Mucosa of descending colon (tissue), 3 donors: ENCODE results near the gene SLCO2B1. TPM values are rescaled to one million over a fixed set of nuclear protein-coding genes. Genes with fewer than 3 reads are reported as not detected.

Experiments used
- ATAC-seq: fragments of 200-7000 bp; cut with Tn5 transposase; one replicate; pipeline ENCODE4 v1.9.1; 2020; ENCODE audit warnings: mild to moderate bottlenecking, moderate library complexity
- DNase-seq, 3 donors: peaks; one replicate each; pipeline ENCODE4 v3.0.0-alpha.2; 2020
- H3K36me3 ChIP-seq: fragments of 200-600 bp; one replicate; pipeline ENCODE4 v1.8.0; 2021; ENCODE audit warnings: low read depth, mild to moderate bottlenecking
- H3K4me1 ChIP-seq: fragments of 200-600 bp; one replicate; pipeline ENCODE4 v1.8.0; 2021; ENCODE audit warnings: low read depth, mild to moderate bottlenecking
- H3K4me3 ChIP-seq: fragments of 200-600 bp; one replicate; pipeline ENCODE4 v1.8.0; 2021; ENCODE audit warnings: mild to moderate bottlenecking
- H3K9me3 ChIP-seq: fragments of 200-600 bp; one replicate; pipeline ENCODE4 v1.8.0; 2021; ENCODE audit warnings: mild to moderate bottlenecking
- CTCF ChIP-seq: fragments of 200-600 bp; IDR thresholded peaks from one replicate; pipeline ENCODE4 v1.8.0; 2022; ENCODE audit warnings: antibody characterized with exemption, mild to moderate bottlenecking
- intact Hi-C, 2 donors: fragments of 100-400 bp; cut with DNase I in 1 of 2; cut with micrococcal nuclease in 1 of 2; formaldehyde crosslinking; loops; one replicate each; pipeline versions ENCODE4 v1.11.0 to v1.11.1; 2022; cut with DNase I, micrococcal nuclease
- total RNA-seq, 3 donors: library from RNA; stranded (reverse); fragmentation: NEBNext Ultra II Directional in 2 of 3; extraction: Animal tissue kit (Norgen Biotek cat#: 25700) in 2 of 3; gene quantifications; one replicate each; pipeline versions ENCODE4 v1.2.1 to v1.2.4, GENCODE V29; 2021 to 2023
- donor health status: DM: no; HTN: no; CAD: no; lungs with moderate emphysema.
- donor health status: DM: no; HTN: no; CAD: no.
- donor health status: DM: no; HTN: yes; CAD: no.

The SLCO2B1 gene
- total RNA-seq, 3 donors from 2014 or later: 65.6 to 93.0 (median 73.1) TPM

DNA sequence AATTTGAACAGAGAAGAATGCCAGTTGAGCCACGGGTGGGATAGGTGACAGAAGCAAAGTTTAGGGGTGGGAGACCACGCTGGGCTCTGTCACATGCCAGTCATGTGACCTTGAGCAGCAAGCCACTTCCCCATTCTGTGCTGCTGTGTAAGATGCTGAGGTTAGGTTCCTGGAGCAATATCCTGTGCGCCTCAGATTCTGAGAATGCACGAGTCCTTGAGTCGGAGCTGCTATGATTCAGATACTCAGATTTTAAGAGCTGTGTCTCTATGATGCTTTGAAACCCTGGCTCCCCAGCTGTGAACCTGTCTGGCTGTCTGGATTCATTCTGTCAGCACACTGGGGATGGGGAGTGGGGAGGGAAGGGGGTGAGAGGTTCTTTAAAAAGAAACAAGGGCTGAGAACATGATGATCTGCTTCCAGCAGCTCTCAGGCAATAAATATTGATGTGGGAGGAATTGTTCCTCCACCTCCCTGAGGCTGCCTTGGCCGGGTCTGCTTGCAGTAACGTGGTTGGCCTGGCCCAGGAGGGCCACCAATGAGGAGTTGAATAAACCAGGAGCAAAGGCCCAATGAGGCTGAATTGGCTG lies 24.0 kb downstream of the SLCO2B1 start:
- no peaks in the 10 kb centered on the region for H3K36me3 ChIP-seq
- no peaks in the 10 kb centered on the region for H3K9me3 ChIP-seq
- no peaks in the 10 kb centered on the region for H3K4me1 ChIP-seq
- ATAC-seq (peak; percentile 51), DNase-seq (peak in 1 of 3 donors; percentile 39)
- no peak for TF ChIP-seq CTCF
- no peak overlapping the region for H3K4me3 ChIP-seq
- intact Hi-C loops: no loop called here

- H3K9me3 ChIP-seq: no peaks in the 10 kb centered on the region
- DNase-seq (no peak), ATAC-seq (peak; percentile 16)
- no peaks in the 10 kb centered on the region for H3K4me1 ChIP-seq
- TF ChIP-seq CTCF: no peak
- no peaks in the 10 kb centered on the region for H3K36me3 ChIP-seq
- H3K4me3 ChIP-seq: no peak overlapping the region
- intact Hi-C loops: no loop called here
These were observed 31.8 kb downstream of the SLCO2B1 start for GRCh38 chr11:75182664-75183063.

DNA sequence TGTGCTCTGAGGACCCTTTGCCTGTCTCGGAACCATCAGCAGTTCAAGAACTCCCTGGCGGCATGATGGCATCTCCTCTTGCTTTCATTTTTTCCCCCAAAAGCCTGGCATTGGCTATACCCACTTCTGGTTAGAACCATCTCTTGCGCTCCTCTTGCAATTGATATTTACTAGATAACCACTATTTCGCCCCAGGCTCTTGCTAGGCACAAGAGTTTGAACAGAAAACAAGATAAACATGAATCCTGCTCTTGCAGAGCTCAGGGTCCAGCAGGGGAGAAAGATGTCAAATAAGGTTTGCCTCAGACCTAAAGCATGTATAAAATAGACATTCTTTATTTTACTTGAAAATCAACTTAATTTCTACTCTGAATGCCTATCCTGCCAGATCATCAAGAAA lies 33.1 kb downstream of the SLCO2B1 start:
- Histone ChIP-seq H3K4me3 (no peak overlapping the region), H3K4me1 (no peaks in the 10 kb centered on the region), H3K9me3 (no peaks in the 10 kb centered on the region), H3K36me3 (no peaks in the 10 kb centered on the region)
- TF ChIP-seq CTCF: no peak
- ATAC-seq (no peak), DNase-seq (no peak)
- intact Hi-C loops: no loop called here

DNA sequence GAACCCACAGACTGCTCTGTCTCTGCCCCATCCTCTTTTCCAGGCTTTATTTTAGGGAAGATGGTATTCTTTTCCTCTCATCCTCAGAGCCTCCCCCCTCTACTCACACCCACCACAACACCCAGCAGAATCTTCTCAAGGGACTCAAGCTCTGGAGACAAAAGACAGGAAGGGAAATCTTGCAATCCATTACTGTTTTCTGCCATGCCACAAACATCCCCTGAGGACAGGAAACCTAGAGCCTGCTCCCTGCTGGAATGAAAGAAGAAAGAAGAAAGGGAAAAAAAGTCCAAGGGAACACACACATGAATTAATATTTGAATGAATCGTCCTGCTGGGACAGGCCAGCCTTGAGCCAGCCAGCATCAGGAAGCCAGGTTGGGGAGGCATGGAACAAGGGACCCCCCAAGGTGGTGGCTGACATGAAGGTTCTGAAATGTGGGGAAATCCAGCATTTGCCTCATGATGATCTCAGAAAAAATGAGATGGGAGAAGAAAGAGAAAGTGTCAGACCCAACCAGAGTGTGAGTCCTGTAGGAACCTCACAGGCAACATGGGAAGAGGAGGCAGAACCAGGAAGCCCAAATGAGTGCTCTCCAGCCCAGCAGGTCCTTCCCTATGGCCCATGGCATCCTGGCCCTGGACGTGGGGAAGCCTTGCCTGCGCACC lies 34.0 kb downstream of the SLCO2B1 start:
- DNase-seq (no peak), ATAC-seq (no peak)
- no peaks in the 10 kb centered on the region for H3K4me1 ChIP-seq
- intact Hi-C loops: no loop called here
- no peak for TF ChIP-seq CTCF
- H3K36me3 ChIP-seq: no peaks in the 10 kb centered on the region
- H3K4me3 ChIP-seq: no peak overlapping the region
- H3K9me3 ChIP-seq: no peaks in the 10 kb centered on the region

DNA sequence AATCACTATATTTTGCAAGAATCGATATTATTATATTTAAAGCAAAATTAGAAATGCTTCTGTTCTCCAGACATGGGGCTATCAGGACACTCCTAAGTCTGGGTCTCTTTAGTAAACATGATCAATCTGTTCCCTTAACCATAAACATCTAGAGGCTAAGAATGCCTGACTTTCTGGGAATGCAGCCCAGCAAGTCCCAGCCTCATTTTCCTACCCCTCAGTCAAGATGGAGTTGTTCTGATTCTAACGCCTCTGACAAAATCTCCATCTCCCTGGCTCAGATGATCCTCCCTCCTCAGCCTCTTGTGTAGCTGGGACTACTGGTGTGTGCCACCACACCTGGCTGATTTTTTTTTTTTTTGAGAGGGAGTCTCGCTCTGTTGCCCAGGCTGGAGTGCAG lies 35.0 kb downstream of the SLCO2B1 start:
- intact Hi-C loops: no loop called here
- Histone ChIP-seq H3K36me3 (no peaks in the 10 kb centered on the region), H3K4me1 (no peaks in the 10 kb centered on the region), H3K4me3 (no peak overlapping the region), H3K9me3 (no peaks in the 10 kb centered on the region)
- DNase-seq (no peak), ATAC-seq (no peak)
- TF ChIP-seq CTCF: no peak
